Inflammatory macrophage treated with lipopolysaccharide for 4 hours (primary cell): Measurements from ENCODE around the gene USP8.

Experiments
- DNase-seq: peaks from one replicate; pipeline ENCODE4 v3.0.0-alpha.2; 2020

The USP8 gene

DNA sequence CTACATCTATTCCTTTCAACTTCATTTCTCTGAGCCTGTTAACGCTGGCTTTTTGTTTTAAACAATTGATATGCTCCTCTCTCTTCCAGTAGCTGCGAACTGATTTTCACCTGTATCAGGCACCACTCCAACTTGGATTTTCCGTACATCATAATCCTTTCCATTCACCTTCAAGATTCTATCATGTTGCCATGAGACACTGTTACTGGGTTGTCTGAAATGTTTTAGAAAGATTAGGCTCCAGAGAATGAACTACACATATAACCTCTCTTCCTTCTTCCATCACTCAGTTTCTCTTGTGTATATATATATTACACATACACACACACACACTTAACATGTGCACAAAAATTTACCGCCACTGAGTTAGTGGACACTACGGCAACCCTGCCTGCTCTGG is 122.4 kb downstream of the USP8 start, which contains the start of gene USP50:
TSS of gene USP50 (minus strand) at position 101 of the 400 bp plus-strand sequence. CDS start 141 bp downstream, outside the sequence.
- no peak for DNase-seq

DNA sequence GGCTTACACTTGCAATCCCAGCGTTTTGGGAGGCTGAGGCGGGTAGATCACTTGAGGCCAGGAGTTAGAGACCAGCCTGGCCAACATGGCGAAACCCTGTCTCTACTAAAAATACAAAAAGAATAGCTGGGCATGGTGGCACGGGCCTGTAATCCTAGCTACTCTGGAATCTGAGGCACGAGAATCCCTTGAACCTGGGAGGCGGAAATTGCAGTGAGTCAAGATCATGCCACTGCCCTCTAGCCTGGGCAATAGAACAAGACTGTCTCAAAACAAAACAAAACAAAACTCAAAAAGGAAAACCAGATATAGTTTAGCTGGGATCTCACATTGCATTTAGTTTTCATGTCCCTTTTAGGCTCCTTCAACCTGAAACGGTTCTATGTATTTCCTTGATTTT is 125.1 kb downstream of the USP8 start:
- no peak for DNase-seq

- no peak for DNase-seq
Measured at GRCh38 chr15:50552238-50552637, 128.0 kb downstream of the USP8 start.

GRCh38 chr15:50556642-50557371 is 132.6 kb downstream of the USP8 start:
- DNase-seq, result no peak

- no peak for DNase-seq
Measured at GRCh38 chr15:50558012-50558411, 133.8 kb downstream of the USP8 start.

DNA sequence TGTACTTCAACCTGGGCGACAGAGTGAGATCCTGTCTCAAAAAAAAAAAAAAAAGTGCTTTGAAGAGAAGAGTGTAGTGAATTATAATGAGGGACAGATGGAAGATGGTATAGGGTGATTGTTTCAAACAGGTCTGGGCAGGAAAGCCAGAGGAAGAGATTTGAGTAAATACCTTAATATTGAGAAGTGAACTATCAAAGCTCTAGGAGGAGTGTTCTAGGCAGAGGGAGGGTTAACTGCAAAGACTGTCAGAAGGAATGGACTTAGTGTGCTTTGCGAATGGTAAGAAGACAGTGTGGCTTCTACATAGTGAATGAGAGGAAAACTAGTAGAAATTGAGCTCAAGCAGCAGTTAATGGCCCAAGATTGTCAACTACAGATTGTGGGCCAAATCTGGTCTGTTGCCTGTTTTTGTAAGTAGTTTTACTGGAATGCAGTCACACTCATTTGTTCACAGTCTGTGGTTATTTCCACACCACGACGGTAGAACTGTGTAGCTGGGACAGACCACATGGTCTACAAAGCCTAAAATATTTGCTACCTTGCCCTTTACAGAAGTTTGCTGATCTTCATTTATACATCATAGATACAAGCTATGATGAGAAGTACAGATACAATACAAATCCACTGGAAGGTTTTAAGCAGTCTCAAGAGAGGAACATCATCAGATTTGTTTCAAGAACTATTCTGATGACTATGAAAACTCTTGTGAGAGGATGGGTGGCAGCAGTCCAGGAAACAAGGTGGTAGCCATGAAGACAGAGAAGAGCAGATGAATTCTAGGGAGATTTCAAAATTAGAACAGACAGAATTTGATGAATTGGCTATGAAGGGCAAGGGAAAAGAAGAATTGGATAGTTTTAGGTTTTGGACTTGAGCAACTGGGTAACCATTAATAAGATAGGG is 138.8 kb downstream of the USP8 start:
- no peak for DNase-seq

DNA sequence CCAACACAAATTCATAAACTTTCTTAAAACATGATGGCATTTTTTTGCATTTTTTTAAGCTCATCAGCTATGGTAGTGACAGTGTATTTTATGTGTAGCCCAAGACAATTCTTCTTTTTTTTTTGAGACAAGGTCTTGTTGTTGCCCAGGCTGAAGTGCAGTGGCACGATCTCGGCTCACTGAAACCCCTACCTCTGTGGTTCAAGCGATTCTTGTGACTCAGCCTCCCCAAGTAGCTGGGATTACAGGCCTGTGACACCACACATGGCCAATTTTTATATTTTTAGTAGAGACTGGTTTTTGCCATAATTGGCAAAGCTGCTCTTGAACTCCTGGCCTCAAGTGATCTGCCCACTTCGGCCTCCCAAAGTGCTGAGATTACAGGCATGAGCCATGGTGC is 139.6 kb downstream of the USP8 start:
- no peak for DNase-seq
